Neural progenitor cell (in vitro differentiated cells): ENCODE results near the gene CALN1. TPM values are rescaled to one million over a fixed set of nuclear protein-coding genes. Genes with fewer than 3 reads are reported as not detected.

ENCODE experiments used
- DNase-seq: peaks from one replicate; pipeline ENCODE4 v3.0.0-alpha.2; 2016; ENCODE audit warnings: low spot score
- H2AFZ ChIP-seq: fragments of 200-600 bp; sonication (generic); replicated peaks from 2 replicates; pipeline ENCODE4 v1.6.1; 2016; ENCODE audit warnings: antibody characterized with exemption
- H3F3A ChIP-seq: fragments of 200-600 bp; sonication (generic); 2 replicates; pipeline ENCODE4 v1.6.1; 2016; ENCODE audit warnings: antibody characterized with exemption, low read depth
- H3K27ac ChIP-seq: fragments of 200-600 bp; sonication (generic); 2 replicates; pipeline ENCODE4 v1.5.1; 2016; ENCODE audit warnings: mild to moderate bottlenecking
- H3K27me3 ChIP-seq: fragments of 200-600 bp; sonication (generic); 2 replicates; pipeline ENCODE4 v1.6.1; 2016; ENCODE audit warnings: mild to moderate bottlenecking, moderate library complexity
- H3K36me3 ChIP-seq: fragments of 200-600 bp; sonication (generic); 2 replicates; pipeline ENCODE4 v1.5.1; 2016
- H3K4me1 ChIP-seq: fragments of 200-600 bp; sonication (generic); 2 replicates; pipeline ENCODE4 v1.6.1; 2016; ENCODE audit warnings: mixed run types
- H3K4me2 ChIP-seq: fragments of 200-600 bp; sonication (generic); 2 replicates; pipeline ENCODE4 v1.6.1; 2016
- H3K4me3 ChIP-seq: fragments of 200-600 bp; sonication (generic); 2 replicates; pipeline ENCODE4 v1.5.1; 2016
- H3K79me2 ChIP-seq: fragments of 200-600 bp; sonication (generic); 2 replicates; pipeline ENCODE4 v1.6.1; 2016; ENCODE audit warnings: low read depth
- H3K9ac ChIP-seq: fragments of 200-600 bp; sonication (generic); 2 replicates; pipeline ENCODE4 v1.6.1; 2016
- H3K9me3 ChIP-seq: fragments of 200-600 bp; sonication (generic); 2 replicates; pipeline ENCODE4 v1.5.1; 2016; ENCODE audit warnings: low read depth
- H4K20me1 ChIP-seq: fragments of 200-600 bp; sonication (generic); 2 replicates; pipeline ENCODE4 v1.6.1; 2016; ENCODE audit warnings: low read depth
- H3K27ac Mint-ChIP-seq: 3 replicates; pipeline ENCODE4 v1.8.0; 2021; ENCODE audit warnings: mixed read lengths
- H3K27me3 Mint-ChIP-seq: 2 replicates; pipeline ENCODE4 v1.8.0; 2022; ENCODE audit warnings: low read depth, mild to moderate bottlenecking, inconsistent platforms, moderate library complexity, mixed read lengths; ENCODE audit not compliant: insufficient read depth
- H3K36me3 Mint-ChIP-seq: 3 replicates; pipeline ENCODE4 v1.8.0; 2021; ENCODE audit warnings: mixed read lengths
- H3K4me1 Mint-ChIP-seq: 3 replicates; pipeline ENCODE4 v1.8.0; 2021; ENCODE audit warnings: mixed read lengths
- H3K4me3 Mint-ChIP-seq: 3 replicates; pipeline ENCODE4 v1.8.0; 2021; ENCODE audit warnings: mild to moderate bottlenecking, moderate library complexity, mixed read lengths
- H3K9me3 Mint-ChIP-seq: 3 replicates; pipeline ENCODE4 v1.8.0; 2020; ENCODE audit warnings: mixed read lengths
- CTCF ChIP-seq: fragments of 200-600 bp; sonication (generic); IDR thresholded peaks from 2 replicates; pipeline ENCODE4 v1.5.1; 2017; ENCODE audit warnings: antibody characterized with exemption, mild to moderate bottlenecking
- EZH2 ChIP-seq: fragments of 200-600 bp; sonication (generic); IDR thresholded peaks from 2 replicates; pipeline ENCODE4 v1.6.1; 2017; ENCODE audit warnings: antibody characterized with exemption, mild to moderate bottlenecking, moderate library complexity
- EZH2phosphoT487 ChIP-seq: fragments of 200-600 bp; sonication (generic); IDR thresholded peaks from 2 replicates; pipeline ENCODE4 v1.6.1; 2017; ENCODE audit warnings: antibody characterized with exemption
- total RNA-seq: library from RNA; depleted of rRNA; stranded (reverse); fragments of >200 nt; gene quantifications from 2 replicates; pipeline ENCODE4 v1.2.3, GENCODE V29; 2015; ENCODE audit warnings: low replicate concordance

Gene CALN1
- total RNA-seq, 1 donor from 2014 or later = 3.1 TPM

GRCh38 chr7:72140566-72140965 lies 271.6 kb downstream of the CALN1 start:
- H3K4me1 Mint-ChIP-seq = no peaks in the 10 kb centered on the region
- H3K79me2 ChIP-seq = no peaks in the 10 kb centered on the region
- TF ChIP-seq CTCF (no peak), EZH2 (no peak), EZH2phosphoT487 (no peak)
- no peak for DNase-seq
- H3K9me3 Mint-ChIP-seq = peaks cover 26% of the 10 kb centered on the region
- H3K4me1 ChIP-seq = no peaks in the 10 kb centered on the region
- H3K27ac ChIP-seq = no peak overlapping the region
- no peak overlapping the region for H3K27ac Mint-ChIP-seq
- peaks cover 4% of the 10 kb centered on the region for H3K9me3 ChIP-seq
- no peaks in the 10 kb centered on the region for H3K36me3 ChIP-seq
- peaks cover 5% of the 10 kb centered on the region for H3F3A ChIP-seq
- H3K4me2 ChIP-seq = no peak overlapping the region
- H3K9ac ChIP-seq = no peak overlapping the region
- H3K36me3 Mint-ChIP-seq = peaks cover 3% of the 10 kb centered on the region
- H3K27me3 Mint-ChIP-seq = no peaks in the 10 kb centered on the region
- H4K20me1 ChIP-seq = no peaks in the 10 kb centered on the region
- H3K27me3 ChIP-seq = no peaks in the 10 kb centered on the region
- H3K4me3 ChIP-seq = no peak overlapping the region
- no peak overlapping the region for H3K4me3 Mint-ChIP-seq
- no peak overlapping the region for H2AFZ ChIP-seq

GRCh38 chr7:72127136-72127535 lies 285.0 kb downstream of the CALN1 start:
- no peaks in the 10 kb centered on the region for H3K36me3 Mint-ChIP-seq
- Histone ChIP-seq H3F3A (no peaks in the 10 kb centered on the region), H3K9ac (no peak overlapping the region), H3K79me2 (no peaks in the 10 kb centered on the region), H3K27ac (no peak overlapping the region), H3K4me1 (no peaks in the 10 kb centered on the region), H2AFZ (no peak overlapping the region), H3K4me2 (no peak overlapping the region), H3K9me3 (no peaks in the 10 kb centered on the region), H4K20me1 (no peaks in the 10 kb centered on the region), H3K36me3 (no peaks in the 10 kb centered on the region), H3K4me3 (no peak overlapping the region), H3K27me3 (no peaks in the 10 kb centered on the region)
- H3K27ac Mint-ChIP-seq = no peak overlapping the region
- H3K4me1 Mint-ChIP-seq = no peaks in the 10 kb centered on the region
- H3K9me3 Mint-ChIP-seq = peaks cover 4% of the 10 kb centered on the region
- TF ChIP-seq EZH2phosphoT487 (no peak), CTCF (no peak), EZH2 (no peak)
- no peak for DNase-seq
- H3K4me3 Mint-ChIP-seq = no peak overlapping the region
- peaks cover 2% of the 10 kb centered on the region for H3K27me3 Mint-ChIP-seq

GRCh38 chr7:72123913-72124312 lies 288.2 kb downstream of the CALN1 start:
- Histone ChIP-seq H3F3A (no peaks in the 10 kb centered on the region), H3K36me3 (no peaks in the 10 kb centered on the region), H3K79me2 (no peaks in the 10 kb centered on the region), H2AFZ (no peak overlapping the region), H3K4me2 (no peak overlapping the region), H3K4me1 (no peaks in the 10 kb centered on the region), H3K27me3 (no peaks in the 10 kb centered on the region), H3K9me3 (no peaks in the 10 kb centered on the region), H3K27ac (no peak overlapping the region), H3K9ac (no peak overlapping the region), H4K20me1 (no peaks in the 10 kb centered on the region), H3K4me3 (no peak overlapping the region)
- H3K9me3 Mint-ChIP-seq = no peaks in the 10 kb centered on the region
- no peak overlapping the region for H3K4me3 Mint-ChIP-seq
- TF ChIP-seq EZH2 (no peak), CTCF (no peak), EZH2phosphoT487 (no peak)
- H3K4me1 Mint-ChIP-seq = no peaks in the 10 kb centered on the region
- no peaks in the 10 kb centered on the region for H3K36me3 Mint-ChIP-seq
- H3K27me3 Mint-ChIP-seq = peaks cover 2% of the 10 kb centered on the region
- H3K27ac Mint-ChIP-seq = no peak overlapping the region
- DNase-seq = no peak

- no peak for DNase-seq
- Histone ChIP-seq H4K20me1 (no peaks in the 10 kb centered on the region), H3K4me2 (no peak overlapping the region), H3K27me3 (no peaks in the 10 kb centered on the region), H3K4me3 (no peak overlapping the region), H2AFZ (no peak overlapping the region), H3K9ac (no peak overlapping the region), H3K27ac (no peak overlapping the region), H3K36me3 (no peaks in the 10 kb centered on the region), H3K4me1 (no peaks in the 10 kb centered on the region), H3K9me3 (no peaks in the 10 kb centered on the region), H3F3A (no peaks in the 10 kb centered on the region), H3K79me2 (no peaks in the 10 kb centered on the region)
- no peaks in the 10 kb centered on the region for H3K4me1 Mint-ChIP-seq
- H3K9me3 Mint-ChIP-seq = no peaks in the 10 kb centered on the region
- no peak overlapping the region for H3K4me3 Mint-ChIP-seq
- TF ChIP-seq EZH2phosphoT487 = no peak
- no peak for TF ChIP-seq EZH2
- TF ChIP-seq CTCF = no peak
- H3K27me3 Mint-ChIP-seq = peaks cover 2% of the 10 kb centered on the region
- no peaks in the 10 kb centered on the region for H3K36me3 Mint-ChIP-seq
- H3K27ac Mint-ChIP-seq = no peak overlapping the region
Observed at GRCh38 chr7:72118366-72118765, 293.8 kb downstream of the CALN1 start.
